MM.1S (cell line): Measurements from ENCODE around the gene ENOX1.

Experiments used
- DNase-seq: peaks from one replicate; pipeline ENCODE4 v3.0.0-alpha.2; 2015
- H2AFZ ChIP-seq: fragments of 300-600 bp; sonication (generic); 2 replicates; pipeline ENCODE4 v1.6.0; 2016; ENCODE audit warnings: antibody characterized with exemption, low read length
- H3F3A ChIP-seq: fragments of 300-600 bp; sonication (generic); 2 replicates; pipeline ENCODE4 v1.6.1; 2016; ENCODE audit warnings: mild to moderate bottlenecking, antibody characterized with exemption, low read length, moderate library complexity, mixed read lengths; ENCODE audit not compliant: insufficient read depth
- H3K27ac ChIP-seq: fragments of 300-600 bp; sonication (generic); 2 replicates; pipeline ENCODE4 v1.5.1; 2016; ENCODE audit warnings: mild to moderate bottlenecking, low read length
- H3K27me3 ChIP-seq: fragments of 300-600 bp; sonication (generic); replicated peaks from 2 replicates; pipeline ENCODE4 v1.6.0; 2016; ENCODE audit warnings: low read length; ENCODE audit not compliant: insufficient read depth
- H3K36me3 ChIP-seq: fragments of 300-600 bp; sonication (generic); replicated peaks from 2 replicates; pipeline ENCODE4 v1.6.1; 2016; ENCODE audit warnings: mild to moderate bottlenecking, low read length, mixed read lengths; ENCODE audit not compliant: insufficient read depth
- H3K4me1 ChIP-seq: fragments of 300-600 bp; sonication (generic); 2 replicates; pipeline ENCODE4 v1.6.1; 2016; ENCODE audit warnings: low read length, mixed read lengths
- H3K4me2 ChIP-seq: fragments of 300-600 bp; sonication (generic); 2 replicates; pipeline ENCODE4 v1.6.0; 2016; ENCODE audit warnings: low read depth, low read length
- H3K4me3 ChIP-seq: fragments of 300-600 bp; sonication (generic); 2 replicates; pipeline ENCODE4 v1.5.1; 2016; ENCODE audit warnings: low read length, mixed read lengths
- H3K79me2 ChIP-seq: fragments of 300-600 bp; sonication (generic); 2 replicates; pipeline ENCODE4 v1.6.1; 2016; ENCODE audit warnings: mixed run types, low read length, mixed read lengths
- H3K9ac ChIP-seq: fragments of 300-600 bp; sonication (generic); 2 replicates; pipeline ENCODE4 v1.6.1; 2016; ENCODE audit warnings: low read length, mixed read lengths
- H3K9me2 ChIP-seq: fragments of 300-600 bp; sonication (generic); replicated peaks from 2 replicates; pipeline ENCODE4 v1.6.1; 2016; ENCODE audit warnings: mild to moderate bottlenecking, low read length, mixed read lengths; ENCODE audit not compliant: insufficient read depth
- H3K9me3 ChIP-seq: fragments of 300-600 bp; sonication (generic); replicated peaks from 2 replicates; pipeline ENCODE4 v1.6.1; 2016; ENCODE audit warnings: mild to moderate bottlenecking, low read length, mixed read lengths; ENCODE audit not compliant: insufficient read depth
- H4K20me1 ChIP-seq: fragments of 300-600 bp; sonication (generic); 2 replicates; pipeline ENCODE4 v1.6.1; 2016; ENCODE audit warnings: mild to moderate bottlenecking, low read length, moderate library complexity, mixed read lengths; ENCODE audit not compliant: insufficient read depth
- EZH2 ChIP-seq: fragments of 300-600 bp; sonication (generic); optimal IDR thresholded peaks from 2 replicates; pipeline ENCODE3; 2017; ENCODE audit warnings: low read depth, mild to moderate bottlenecking, antibody characterized with exemption, low read length, mixed read lengths
- EZH2phosphoT487 ChIP-seq: fragments of 300-600 bp; sonication (generic); IDR thresholded peaks from 2 replicates; pipeline ENCODE4 v1.6.1; 2018; ENCODE audit warnings: antibody characterized with exemption, low read length
- TF ChIP-seq, protein P1 (sequence below): fragments of 300-600 bp; sonication (generic); IDR thresholded peaks from 2 replicates; pipeline ENCODE4 v1.5.1; 2016; ENCODE audit warnings: antibody characterized with exemption, low read length, mixed read lengths

ENOX1 gene

DNA sequence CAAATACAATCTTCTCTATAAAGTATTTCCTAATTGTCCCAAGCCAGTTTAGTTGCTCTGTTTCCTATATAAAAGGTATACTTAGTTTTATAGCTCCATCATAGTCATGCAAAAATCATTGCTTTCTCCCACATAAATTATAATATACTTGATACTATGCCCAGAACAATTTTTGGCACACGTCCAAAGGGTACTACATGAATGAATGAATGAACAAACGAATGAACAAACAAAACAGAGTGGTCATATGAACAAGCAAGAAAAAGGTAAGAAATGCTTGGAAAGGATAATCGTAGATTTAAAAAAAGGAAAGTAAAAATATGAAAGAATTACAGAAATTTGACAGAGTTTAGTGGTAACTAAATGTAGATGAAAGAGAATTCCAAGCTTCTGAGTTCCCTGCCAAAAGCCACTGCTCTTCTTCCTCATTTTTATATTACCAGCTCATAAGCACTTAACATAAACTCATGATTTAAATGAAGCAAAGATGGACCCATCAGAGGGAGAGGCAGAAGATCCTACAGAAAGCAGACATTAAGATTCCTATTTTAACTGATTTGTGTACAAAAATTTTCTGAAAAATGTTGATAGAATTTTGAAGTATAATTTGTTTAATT is 123.2 kb downstream of the ENOX1 start:
- Histone ChIP-seq H3K4me1 (no peaks in the 10 kb centered on the region), H3F3A (no peaks in the 10 kb centered on the region), H3K4me2 (no peak overlapping the region), H3K4me3 (no peak overlapping the region), H4K20me1 (no peaks in the 10 kb centered on the region), H3K27ac (no peak overlapping the region), H3K9ac (no peak overlapping the region), H3K9me2 (no peaks in the 10 kb centered on the region), H3K9me3 (no peaks in the 10 kb centered on the region), H3K36me3 (no peaks in the 10 kb centered on the region), H3K27me3 (no peaks in the 10 kb centered on the region), H2AFZ (no peak overlapping the region), H3K79me2 (no peaks in the 10 kb centered on the region)
- TF ChIP-seq, protein P1, sequence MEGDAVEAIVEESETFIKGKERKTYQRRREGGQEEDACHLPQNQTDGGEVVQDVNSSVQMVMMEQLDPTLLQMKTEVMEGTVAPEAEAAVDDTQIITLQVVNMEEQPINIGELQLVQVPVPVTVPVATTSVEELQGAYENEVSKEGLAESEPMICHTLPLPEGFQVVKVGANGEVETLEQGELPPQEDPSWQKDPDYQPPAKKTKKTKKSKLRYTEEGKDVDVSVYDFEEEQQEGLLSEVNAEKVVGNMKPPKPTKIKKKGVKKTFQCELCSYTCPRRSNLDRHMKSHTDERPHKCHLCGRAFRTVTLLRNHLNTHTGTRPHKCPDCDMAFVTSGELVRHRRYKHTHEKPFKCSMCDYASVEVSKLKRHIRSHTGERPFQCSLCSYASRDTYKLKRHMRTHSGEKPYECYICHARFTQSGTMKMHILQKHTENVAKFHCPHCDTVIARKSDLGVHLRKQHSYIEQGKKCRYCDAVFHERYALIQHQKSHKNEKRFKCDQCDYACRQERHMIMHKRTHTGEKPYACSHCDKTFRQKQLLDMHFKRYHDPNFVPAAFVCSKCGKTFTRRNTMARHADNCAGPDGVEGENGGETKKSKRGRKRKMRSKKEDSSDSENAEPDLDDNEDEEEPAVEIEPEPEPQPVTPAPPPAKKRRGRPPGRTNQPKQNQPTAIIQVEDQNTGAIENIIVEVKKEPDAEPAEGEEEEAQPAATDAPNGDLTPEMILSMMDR = no peak
- TF ChIP-seq EZH2phosphoT487 (no peak), EZH2 (no peak)
- no peak for DNase-seq

DNA sequence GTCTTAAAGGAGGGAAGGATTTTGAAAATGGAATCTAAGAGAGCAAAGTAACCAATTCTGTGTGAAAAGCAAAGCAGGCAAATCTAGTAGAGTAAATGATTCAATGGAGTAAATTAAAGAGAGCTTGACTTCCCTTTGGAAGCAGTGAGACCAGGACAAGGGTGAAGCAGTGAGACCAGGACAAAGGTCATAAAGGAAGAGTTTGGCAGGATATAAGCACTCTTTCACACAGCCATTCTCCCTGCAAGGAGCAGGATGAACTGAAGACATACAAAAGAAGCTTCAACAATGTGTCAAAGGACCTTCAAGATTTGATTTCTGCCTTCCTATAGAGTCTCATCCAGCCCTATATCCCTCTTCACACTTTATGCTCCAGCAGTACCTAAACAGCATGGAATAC is 123.8 kb downstream of the ENOX1 start:
- Histone ChIP-seq H4K20me1 (no peaks in the 10 kb centered on the region), H3K4me2 (no peak overlapping the region), H3F3A (no peaks in the 10 kb centered on the region), H3K9ac (no peak overlapping the region), H3K9me2 (no peaks in the 10 kb centered on the region), H3K27me3 (no peaks in the 10 kb centered on the region), H3K27ac (no peak overlapping the region), H3K9me3 (no peaks in the 10 kb centered on the region), H3K36me3 (no peaks in the 10 kb centered on the region), H3K4me1 (no peaks in the 10 kb centered on the region), H2AFZ (no peak overlapping the region), H3K79me2 (no peaks in the 10 kb centered on the region), H3K4me3 (no peak overlapping the region)
- TF ChIP-seq, protein P1 = no peak
- TF ChIP-seq EZH2phosphoT487 = no peak
- TF ChIP-seq EZH2 = no peak
- no peak for DNase-seq

DNA sequence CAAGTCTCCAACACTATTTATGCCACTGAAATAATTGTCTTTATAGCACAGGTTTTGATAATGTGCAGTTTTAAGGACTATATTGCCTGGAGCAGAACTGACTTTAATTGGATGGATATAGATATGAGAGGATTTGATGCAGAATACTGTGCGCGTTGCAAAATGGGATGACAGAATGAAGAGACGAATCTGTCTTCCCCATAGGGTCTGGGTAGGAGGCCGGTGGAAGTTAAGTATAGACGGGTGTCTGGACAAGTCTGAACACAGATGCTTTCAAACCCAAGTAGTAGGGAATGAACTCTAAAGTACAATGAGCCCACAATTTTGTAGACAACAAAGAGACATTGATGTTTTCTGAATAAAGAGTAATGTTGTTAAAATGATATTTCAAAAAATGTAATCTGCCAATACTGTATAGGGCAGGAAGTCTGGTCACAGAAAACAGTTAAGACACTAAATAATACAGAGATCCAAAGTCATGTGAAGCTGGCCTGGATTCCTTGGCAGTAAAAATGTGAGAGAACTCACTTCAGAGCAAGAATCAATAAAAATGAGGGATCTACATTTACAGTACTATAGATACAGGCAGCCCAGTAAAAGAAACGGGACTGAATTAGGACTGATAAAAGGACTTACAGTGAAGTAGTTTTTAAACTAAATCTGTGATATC is 125.5 kb downstream of the ENOX1 start:
- Histone ChIP-seq H3K9me3 (no peaks in the 10 kb centered on the region), H3F3A (no peaks in the 10 kb centered on the region), H3K36me3 (no peaks in the 10 kb centered on the region), H4K20me1 (no peaks in the 10 kb centered on the region), H3K4me1 (no peaks in the 10 kb centered on the region), H3K27me3 (no peaks in the 10 kb centered on the region), H3K27ac (no peak overlapping the region), H3K9me2 (no peaks in the 10 kb centered on the region), H3K79me2 (no peaks in the 10 kb centered on the region), H3K4me2 (no peak overlapping the region), H2AFZ (no peak overlapping the region), H3K9ac (no peak overlapping the region), H3K4me3 (no peak overlapping the region)
- no peak for DNase-seq
- no peak for TF ChIP-seq EZH2phosphoT487
- TF ChIP-seq EZH2 = no peak
- TF ChIP-seq, protein P1 = no peak
